Measurements from ENCODE around the gene CFAP97D1. TPM values are rescaled to one million over a fixed set of nuclear protein-coding genes. Genes with fewer than 3 reads are reported as not detected.
A peak's percentile ranks its signal among the peaks of the same experiment; 100 is the strongest.

The CFAP97D1 gene
- total RNA-seq, 1 experiment from 2014 or later, result not detected

- Histone ChIP-seq H3K4me3 (no peak overlapping the region), H3K9me3 (replicated peaks) (no peaks in the 10 kb centered on the region), H3K27me3 (no peaks in the 10 kb centered on the region), H3K36me3 (peaks cover 5% of the 10 kb centered on the region; the same call in 1 of the 2 replicates), H3K4me1 (no peaks in the 10 kb centered on the region), H3K27ac (no peak overlapping the region)
- no peak for DNase-seq
Observed at GRCh38 chr17:43817826-43818225, 37.6 kb downstream of the CFAP97D1 start.

GRCh38 chr17:43818966-43819365 lies 38.7 kb downstream of the CFAP97D1 start:
- Histone ChIP-seq H3K36me3 (peaks cover 5% of the 10 kb centered on the region; the same call in 1 of the 2 replicates), H3K27ac (no peak overlapping the region), H3K9me3 (replicated peaks) (no peaks in the 10 kb centered on the region), H3K4me1 (no peaks in the 10 kb centered on the region), H3K4me3 (no peak overlapping the region), H3K27me3 (no peaks in the 10 kb centered on the region)
- no peak for DNase-seq

GRCh38 chr17:43820759-43821158 lies 40.5 kb downstream of the CFAP97D1 start:
- Histone ChIP-seq H3K4me1 (no peaks in the 10 kb centered on the region), H3K4me3 (no peak overlapping the region), H3K9me3 (replicated peaks) (no peaks in the 10 kb centered on the region), H3K27me3 (no peaks in the 10 kb centered on the region), H3K36me3 (peaks cover 5% of the 10 kb centered on the region; the same call in 1 of the 2 replicates), H3K27ac (no peak overlapping the region)
- DNase-seq, result no peak

GRCh38 chr17:43822570-43823190 lies 42.4 kb downstream of the CFAP97D1 start:
- Histone ChIP-seq H3K9me3 (replicated peaks) (no peaks in the 10 kb centered on the region), H3K4me3 (no peak overlapping the region), H3K27ac (no peak overlapping the region), H3K4me1 (no peaks in the 10 kb centered on the region), H3K36me3 (peaks cover 7% of the 10 kb centered on the region; the same call in 1 of the 2 replicates), H3K27me3 (no peaks in the 10 kb centered on the region)
- no peak for DNase-seq

- Histone ChIP-seq H3K9me3 (replicated peaks) (no peaks in the 10 kb centered on the region), H3K4me3 (no peak overlapping the region), H3K4me1 (no peaks in the 10 kb centered on the region), H3K27ac (no peak overlapping the region), H3K36me3 (peaks cover 9% of the 10 kb centered on the region; the same call in 1 of the 2 replicates), H3K27me3 (no peaks in the 10 kb centered on the region)
- DNase-seq, result no peak
Observed at GRCh38 chr17:43823350-43824084, 43.3 kb downstream of the CFAP97D1 start.

GRCh38 chr17:43825567-43825966 lies 45.3 kb downstream of the CFAP97D1 start:
- no peaks in the 10 kb centered on the region for H3K27me3 ChIP-seq
- no peaks in the 10 kb centered on the region for H3K4me1 ChIP-seq
- no peaks in the 10 kb centered on the region for H3K9me3 ChIP-seq (replicated peaks)
- DNase-seq, result no peak
- no peak overlapping the region for H3K4me3 ChIP-seq
- peaks cover 9% of the 10 kb centered on the region; the same call in 1 of the 2 replicates for H3K36me3 ChIP-seq
- H3K27ac ChIP-seq, result no peak overlapping the region

- no peak for DNase-seq
- peaks cover 10% of the 10 kb centered on the region; the same call in 1 of the 2 replicates for H3K36me3 ChIP-seq
- H3K4me3 ChIP-seq, result no peak overlapping the region
- no peaks in the 10 kb centered on the region for H3K4me1 ChIP-seq
- H3K27ac ChIP-seq, result no peak overlapping the region
- no peaks in the 10 kb centered on the region for H3K27me3 ChIP-seq
- no peaks in the 10 kb centered on the region for H3K9me3 ChIP-seq (replicated peaks)
Observed at GRCh38 chr17:43826206-43826605, 46.0 kb downstream of the CFAP97D1 start.

- H3K9me3 ChIP-seq (replicated peaks), result no peaks in the 10 kb centered on the region
- no peaks in the 10 kb centered on the region for H3K27me3 ChIP-seq
- peaks cover 11% of the 10 kb centered on the region; the same call in 1 of the 2 replicates for H3K36me3 ChIP-seq
- no peaks in the 10 kb centered on the region for H3K4me1 ChIP-seq
- H3K27ac ChIP-seq, result no peak overlapping the region
- no peak overlapping the region for H3K4me3 ChIP-seq
- no peak for DNase-seq
Observed at GRCh38 chr17:43827596-43827995, 47.4 kb downstream of the CFAP97D1 start.

GRCh38 chr17:43829738-43830137 lies 49.5 kb downstream of the CFAP97D1 start:
- peaks cover 11% of the 10 kb centered on the region; the same call in 1 of the 2 replicates for H3K36me3 ChIP-seq
- no peak overlapping the region for H3K4me3 ChIP-seq
- H3K9me3 ChIP-seq (replicated peaks), result no peaks in the 10 kb centered on the region; the same call in 1 of the 2 replicates
- no peak for DNase-seq
- H3K27ac ChIP-seq, result no peak overlapping the region
- H3K4me1 ChIP-seq, result no peaks in the 10 kb centered on the region
- H3K27me3 ChIP-seq, result peaks cover 7% of the 10 kb centered on the region; the same call in 1 of the 2 replicates

- H3K36me3 ChIP-seq, result peaks cover 11% of the 10 kb centered on the region; the same call in 1 of the 2 replicates
- no peaks in the 10 kb centered on the region for H3K4me1 ChIP-seq
- no peaks in the 10 kb centered on the region; the same call in 1 of the 2 replicates for H3K9me3 ChIP-seq (replicated peaks)
- H3K27ac ChIP-seq, result no peak overlapping the region
- DNase-seq, result no peak
- no peak overlapping the region for H3K4me3 ChIP-seq
- peaks cover 7% of the 10 kb centered on the region; the same call in 1 of the 2 replicates for H3K27me3 ChIP-seq
Observed at GRCh38 chr17:43830510-43831140, 50.4 kb downstream of the CFAP97D1 start.

- Histone ChIP-seq H3K4me1 (no peaks in the 10 kb centered on the region), H3K27ac (no peak overlapping the region), H3K27me3 (peaks cover 7% of the 10 kb centered on the region; the same call in 1 of the 2 replicates), H3K36me3 (0 out of 2 replicates have a peak, but pooled peaks cover 4% of the 10 kb centered on the region), H3K4me3 (no peak overlapping the region), H3K9me3 (replicated peaks) (no peaks in the 10 kb centered on the region; the same call in 1 of the 2 replicates)
- DNase-seq, result no peak
Observed at GRCh38 chr17:43831633-43832032, 51.4 kb downstream of the CFAP97D1 start.

- H3K27me3 ChIP-seq, result peaks cover 7% of the 10 kb centered on the region; the same call in 1 of the 2 replicates
- no peaks in the 10 kb centered on the region; the same call in 1 of the 2 replicates for H3K9me3 ChIP-seq (replicated peaks)
- no peak overlapping the region for H3K27ac ChIP-seq
- H3K4me3 ChIP-seq, result peak overlapping the region; percentile 73
- DNase-seq, result peak; percentile 47 to 60
- no peaks in the 10 kb centered on the region for H3K4me1 ChIP-seq
- H3K36me3 ChIP-seq, result 0 out of 2 replicates have a peak, but pooled peaks cover 4% of the 10 kb centered on the region
Observed at GRCh38 chr17:43832168-43832975, 52.1 kb downstream of the CFAP97D1 start.

GRCh38 chr17:43832976-43833829 lies 53.0 kb downstream of the CFAP97D1 start, which contains the start of gene MPP3:
TSS of gene MPP3 (minus strand) at chr17:43833146. CDS start at chr17:43831906, 1,240 bp downstream.
- Histone ChIP-seq H3K4me3 (peak within 1 kb of the TSS; percentile 73), H3K27ac (no peak within 1 kb of the TSS), H3K9me3 (replicated peaks) (no peaks in the 10 kb centered on the region; the same call in 1 of the 2 replicates), H3K27me3 (peaks cover 7% of the 10 kb centered on the region; the same call in 1 of the 2 replicates), H3K36me3 (0 out of 2 replicates have a peak, but pooled peaks cover 2% of the 10 kb centered on the region), H3K4me1 (no peaks in the 10 kb centered on the region)
- peak; percentile 55 to 74 for DNase-seq
